ENCODE data around the gene ADGRG1.
"Not testable (repeated sequence)": the region's sequence is repeated elsewhere in the genome, so short reads cannot be mapped to it uniquely, and the experiment has no call there.

Gene ADGRG1
- total RNA-seq = 0 to 5.9 (median 0) reads per million in 3 experiments

DNA sequence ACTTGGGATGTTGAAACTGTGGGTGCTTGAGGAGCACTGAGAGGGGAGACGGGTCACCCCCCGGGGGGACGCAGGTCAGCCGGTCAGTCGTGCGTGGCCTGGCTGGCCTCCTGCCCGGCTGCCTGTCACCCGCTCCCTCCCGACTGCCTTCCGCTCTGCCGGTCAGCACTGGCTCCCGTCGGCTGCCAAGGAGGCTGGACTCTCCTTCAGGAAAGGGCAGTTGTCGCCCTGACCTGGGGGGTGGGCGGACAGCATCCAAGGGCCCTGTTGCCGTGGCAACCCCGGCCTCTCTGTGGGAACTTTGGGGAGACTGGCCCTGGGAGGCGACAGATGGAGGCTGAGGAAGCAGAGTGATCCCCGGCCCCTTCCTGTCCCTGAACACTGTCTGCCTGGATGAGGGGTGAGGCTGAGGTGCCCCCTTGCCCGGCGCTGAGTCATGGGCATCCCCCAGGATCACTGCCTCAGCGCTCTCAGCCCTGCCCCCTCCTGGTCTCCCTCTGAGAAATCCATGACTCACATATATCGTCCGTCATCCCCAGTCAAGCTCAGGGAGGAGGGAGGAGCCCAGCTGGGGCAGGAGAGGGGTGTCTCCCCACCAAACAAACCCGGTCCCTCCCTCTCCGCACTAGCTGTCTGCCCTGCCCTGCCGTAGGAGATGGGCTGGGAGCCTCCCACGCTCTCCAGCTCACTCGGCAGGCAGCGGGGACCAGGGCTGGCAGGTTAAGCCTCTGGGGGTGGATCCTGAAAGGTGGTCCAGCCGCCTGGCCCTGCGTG is at the start of gene ADGRG1:
TSS of gene ADGRG1 (plus strand) at position 623 of the 774 bp plus-strand sequence. CDS start 21,658 bp downstream, outside the sequence.
- DNase-seq = no peak

DNA sequence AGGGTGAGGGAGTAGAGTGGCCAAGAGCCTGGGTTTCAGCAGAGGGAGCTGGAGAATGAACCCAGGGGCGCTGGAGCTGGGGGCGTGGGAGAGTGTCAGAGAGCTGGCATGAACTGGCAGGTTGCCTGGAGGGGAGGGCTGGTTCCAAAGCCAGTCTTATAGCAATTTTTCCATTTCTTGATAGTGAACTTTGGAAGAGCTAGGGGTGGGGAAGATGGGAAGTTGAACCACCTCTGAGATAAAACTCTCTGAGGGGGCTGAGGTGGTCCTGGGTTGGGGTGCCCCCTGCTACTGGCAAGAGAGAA is 49.1 kb upstream of the ADGRG1 start:
- no peak for DNase-seq

DNA sequence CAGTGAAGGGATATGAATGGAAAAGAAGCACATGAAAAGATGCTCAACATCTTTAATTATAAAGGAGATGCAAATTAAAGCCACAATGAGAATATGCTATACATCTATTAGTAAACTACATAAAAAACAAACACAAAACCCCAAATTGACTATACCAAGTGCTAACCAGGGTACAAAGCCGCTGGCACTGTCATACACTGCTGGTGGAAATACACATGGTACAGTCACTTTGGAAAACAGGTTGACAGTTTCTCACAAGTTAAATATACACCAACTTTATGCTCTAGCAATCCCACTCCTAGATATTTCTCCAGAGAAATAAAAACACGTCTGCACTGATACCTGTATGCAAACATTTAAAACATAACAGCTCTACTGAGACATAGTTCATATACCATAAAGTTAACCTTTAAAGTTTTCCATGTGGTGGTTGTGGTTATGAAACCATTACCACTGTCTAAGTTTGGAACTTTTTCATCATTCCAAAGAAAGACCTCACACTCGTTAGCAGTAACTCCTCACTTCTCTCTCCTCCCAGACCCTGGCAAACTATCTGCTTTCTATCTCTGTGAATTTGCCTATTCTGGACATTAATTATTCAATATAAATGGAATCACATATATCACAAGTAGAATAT is 43.3 kb upstream of the ADGRG1 start:
- no peak for DNase-seq

DNA sequence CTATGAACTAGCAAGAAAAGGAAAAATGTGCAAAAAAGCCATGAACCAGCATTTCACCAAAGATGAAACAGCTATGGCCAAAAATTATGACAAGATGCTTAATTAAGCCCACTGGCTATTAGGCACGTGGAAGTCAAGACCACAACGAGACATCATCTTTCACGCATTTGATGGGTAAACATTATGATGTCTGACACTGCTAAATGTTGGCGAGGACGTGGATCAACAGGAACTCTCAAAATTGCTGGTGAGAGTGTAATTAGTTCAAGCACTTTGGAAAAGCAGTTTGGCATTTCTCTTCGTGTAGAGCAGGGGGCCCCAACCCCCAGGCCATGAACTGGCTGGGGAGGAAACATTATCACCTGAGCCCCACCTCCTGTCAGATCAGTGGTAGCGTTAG is 39.6 kb upstream of the ADGRG1 start:
- no peak for DNase-seq

DNA sequence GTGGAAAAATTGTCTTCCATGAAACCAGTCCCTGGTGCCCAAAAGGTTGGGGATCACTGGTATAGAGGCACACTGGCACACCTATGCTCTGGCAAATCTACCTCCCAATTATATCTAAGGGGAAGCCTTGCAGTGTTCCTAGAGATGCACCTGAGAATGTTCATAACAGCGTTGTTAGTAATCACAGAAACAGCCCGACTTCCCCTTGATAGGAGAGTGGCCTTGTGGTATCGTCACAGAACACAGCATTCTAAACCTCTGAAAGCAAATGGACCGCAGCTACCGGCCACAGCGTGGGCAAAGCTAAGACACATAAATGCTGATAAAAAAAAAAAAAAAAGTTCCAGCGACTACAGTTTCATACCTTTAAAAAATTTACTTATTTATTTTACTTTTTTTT is 39.1 kb upstream of the ADGRG1 start:
- DNase-seq = no peak

DNA sequence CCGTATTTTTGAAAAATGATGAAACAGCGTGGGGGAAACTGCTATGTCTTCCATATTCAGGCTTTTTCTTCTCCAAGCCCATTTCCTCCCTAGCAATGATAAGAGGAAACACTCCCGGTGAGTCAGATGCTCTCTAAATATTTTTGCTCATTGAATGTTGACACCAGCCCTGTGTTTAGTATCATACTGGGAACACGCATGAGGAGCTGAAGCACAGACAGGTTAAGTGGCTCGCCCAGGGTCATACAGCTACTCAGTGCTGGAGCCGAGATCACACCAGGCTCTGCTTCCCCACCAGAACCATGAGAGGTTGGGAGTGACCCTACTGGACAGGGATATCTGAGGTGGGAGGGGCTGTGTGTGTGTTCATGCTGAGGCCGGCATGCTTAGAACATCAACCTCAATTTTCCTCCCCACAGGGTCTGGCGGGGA is 37.8 kb upstream of the ADGRG1 start:
- DNase-seq = no peak

DNA sequence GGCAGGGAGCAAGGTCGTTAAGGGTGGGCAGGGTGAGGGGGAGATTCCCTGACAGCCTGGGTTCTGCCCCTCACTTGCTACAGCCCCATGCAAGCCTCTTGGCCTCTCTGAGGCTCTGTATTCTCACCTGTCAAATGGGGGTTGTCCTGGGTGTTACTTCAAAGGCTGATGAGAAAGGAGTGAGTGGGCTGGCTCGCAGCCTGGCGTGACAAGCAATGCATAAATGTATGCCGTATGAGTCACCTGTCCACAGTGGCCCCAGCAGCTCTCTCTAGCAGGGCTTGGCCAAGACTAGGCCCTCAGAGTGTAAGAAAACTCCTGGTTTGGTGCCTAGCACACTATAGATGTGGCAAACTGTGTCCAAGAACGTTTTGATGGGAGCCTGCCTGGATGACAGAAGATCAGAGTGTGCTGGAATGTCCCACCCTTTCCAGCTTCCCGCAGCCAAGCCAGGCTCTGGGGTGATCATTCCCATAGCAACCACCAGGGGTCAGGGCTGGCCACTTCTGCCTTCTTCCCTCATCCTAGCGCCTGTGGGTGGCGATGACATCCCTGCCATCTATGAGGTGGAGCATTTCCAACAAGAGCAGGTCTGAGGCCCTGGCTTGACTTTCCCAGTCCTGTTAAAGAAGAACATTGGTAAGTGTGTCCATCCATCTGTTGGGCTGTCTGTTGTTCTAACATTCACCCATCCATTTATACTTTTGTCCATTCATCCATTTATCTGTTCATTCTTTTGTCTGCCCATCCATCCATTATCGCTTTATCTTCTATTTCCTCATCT is 37.2 kb upstream of the ADGRG1 start:
- DNase-seq = peak; percentile 53

DNA sequence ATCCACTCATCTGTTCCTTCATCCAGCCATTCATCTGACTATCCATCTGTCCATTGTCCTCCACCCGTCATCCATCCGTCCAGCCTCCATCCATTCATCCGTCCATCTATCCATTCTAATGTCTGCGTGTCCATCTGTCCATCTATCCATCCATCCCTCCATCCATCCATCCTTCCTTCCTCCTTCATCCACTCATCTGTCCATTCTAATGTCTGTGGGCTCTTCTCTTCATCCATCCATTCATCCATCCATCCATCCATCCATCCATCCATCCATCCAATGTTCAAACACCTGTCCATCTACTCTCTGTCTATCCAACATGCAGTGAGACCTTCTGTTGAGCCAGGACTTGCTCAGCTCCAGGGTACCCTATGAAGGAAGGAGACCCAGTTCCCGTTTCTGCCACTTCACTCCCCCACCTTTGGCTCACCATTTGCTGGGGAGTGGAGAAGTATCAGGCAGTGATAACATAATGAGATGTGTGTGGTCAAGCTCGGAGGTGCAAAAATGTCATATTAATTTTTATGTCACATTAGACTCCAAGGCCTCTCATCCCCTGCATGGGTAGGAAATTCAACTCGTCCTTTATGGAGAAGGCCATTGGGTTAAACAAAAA is 36.5 kb upstream of the ADGRG1 start:
- no peak for DNase-seq

DNA sequence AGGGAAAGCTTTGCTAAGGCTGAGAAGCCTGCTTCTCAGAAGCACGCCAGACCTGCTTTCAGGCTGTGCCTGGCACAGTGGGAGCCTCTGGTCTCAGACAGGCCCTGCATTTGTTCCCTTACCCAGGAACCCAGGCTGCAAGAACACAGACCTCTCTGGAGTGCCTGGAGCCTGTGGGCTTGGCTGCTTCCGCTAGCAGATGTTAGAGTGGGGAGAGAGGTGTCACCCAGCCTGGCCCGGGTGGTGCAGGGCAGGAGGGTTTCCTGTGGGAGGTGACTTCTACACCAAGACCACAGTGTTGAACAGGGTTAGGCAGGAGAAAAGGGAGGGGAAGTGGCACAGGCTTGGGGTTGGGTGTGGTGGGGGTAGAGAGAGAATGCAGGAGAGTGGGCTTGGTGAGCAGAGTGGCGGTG is 35.8 kb upstream of the ADGRG1 start:
- peak; percentile 78 for DNase-seq

DNA sequence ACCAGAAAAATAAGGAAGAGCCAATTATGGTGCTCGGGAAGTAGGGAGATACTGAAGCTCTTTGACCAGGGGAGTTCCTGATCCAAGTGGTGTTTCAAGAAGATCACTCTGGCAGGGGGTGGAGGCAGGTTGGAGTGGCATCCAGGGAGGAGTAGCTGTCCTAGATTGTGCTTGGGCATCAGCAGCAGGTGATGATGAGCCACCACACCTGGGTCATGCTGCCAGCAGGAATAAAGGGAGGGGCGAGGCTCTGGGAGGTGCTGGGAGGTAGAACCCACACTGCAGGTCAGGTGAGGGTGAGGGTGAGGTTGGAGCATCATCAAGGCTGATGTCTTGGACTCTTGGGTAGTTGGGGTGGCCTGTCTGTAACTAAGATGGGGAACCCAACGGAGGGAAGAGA is 35.4 kb upstream of the ADGRG1 start:
- DNase-seq = no peak

DNA sequence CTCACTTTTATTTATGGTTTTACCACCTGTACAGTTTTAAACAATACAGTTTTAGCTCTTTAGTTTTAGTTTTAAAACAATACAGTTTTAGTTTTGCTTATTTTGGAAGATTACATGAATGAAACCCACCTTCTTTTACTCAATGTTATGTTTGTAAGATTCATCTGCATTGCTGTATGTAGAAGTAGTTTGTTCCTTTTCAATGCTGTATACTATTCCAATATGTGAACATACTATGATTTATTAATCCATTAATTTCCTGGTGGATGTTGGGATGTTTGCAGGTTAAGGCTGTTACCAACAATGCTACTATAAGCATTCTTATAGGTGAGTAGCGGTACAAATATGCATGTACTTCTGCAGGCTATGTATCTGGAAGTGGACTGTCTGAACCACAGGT is 34.4 kb upstream of the ADGRG1 start:
- DNase-seq = no peak

DNA sequence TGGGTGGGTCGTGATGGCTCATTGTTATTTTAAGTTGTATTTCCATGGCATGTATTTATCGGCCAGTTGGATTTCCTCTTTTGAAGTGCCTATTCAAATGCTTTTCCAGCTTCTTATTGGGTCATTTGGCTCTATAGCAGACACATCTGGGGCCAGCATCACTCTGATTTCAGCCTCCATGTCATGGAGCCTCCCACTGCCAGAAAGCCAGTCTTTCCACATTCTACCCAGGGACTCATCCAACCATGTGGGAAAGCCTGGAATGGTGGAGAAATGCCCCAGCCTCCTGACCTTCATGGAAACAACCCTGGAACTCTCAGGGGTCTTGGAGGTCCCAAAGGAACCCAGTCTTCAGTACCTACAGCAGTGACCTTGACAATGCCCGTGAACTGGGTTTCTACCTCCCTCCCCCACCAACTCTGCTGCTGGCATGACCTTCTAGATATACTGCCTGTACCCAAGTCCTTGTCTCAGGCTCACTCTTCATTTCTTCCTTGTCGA is 33.8 kb upstream of the ADGRG1 start:
- no peak for DNase-seq

DNA sequence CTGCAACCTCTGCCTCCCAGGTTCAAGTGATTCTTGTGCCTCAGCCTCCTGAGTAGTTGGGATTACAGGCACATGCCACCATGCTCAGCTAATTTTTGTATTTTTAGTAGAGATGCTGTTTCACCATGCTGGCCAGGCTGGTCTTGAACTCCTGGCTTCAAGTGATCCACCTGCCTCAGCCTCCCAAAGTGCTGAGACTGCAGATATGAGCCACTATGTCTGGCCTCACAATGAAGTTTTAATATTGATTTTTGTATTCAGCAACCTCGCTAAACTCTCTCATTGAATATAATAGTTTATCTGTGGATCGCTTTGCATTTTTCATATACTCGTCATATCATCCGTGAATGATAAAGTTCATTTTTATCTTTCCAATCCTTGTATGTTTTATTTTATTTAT is 32.2 kb upstream of the ADGRG1 start:
- DNase-seq = not testable (repeated sequence)

DNA sequence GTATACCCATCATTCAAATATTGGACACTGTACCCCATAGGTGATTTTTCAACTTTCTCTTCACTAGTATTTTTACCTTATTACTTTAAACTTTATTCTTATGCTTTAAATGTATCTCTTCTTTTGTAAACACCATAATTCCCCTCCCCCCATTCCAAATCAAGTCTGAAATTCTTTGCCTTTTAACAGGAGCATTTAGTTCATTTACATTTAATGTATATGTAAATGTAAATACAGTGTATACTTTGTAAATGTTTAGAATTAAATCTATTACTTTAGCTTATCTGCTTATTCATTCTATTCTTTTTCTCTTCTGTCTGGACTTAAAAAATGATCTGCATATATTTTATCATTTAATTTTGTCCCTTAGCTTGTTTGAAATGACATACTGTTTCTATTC is 30.0 kb upstream of the ADGRG1 start:
- no peak for DNase-seq

DNA sequence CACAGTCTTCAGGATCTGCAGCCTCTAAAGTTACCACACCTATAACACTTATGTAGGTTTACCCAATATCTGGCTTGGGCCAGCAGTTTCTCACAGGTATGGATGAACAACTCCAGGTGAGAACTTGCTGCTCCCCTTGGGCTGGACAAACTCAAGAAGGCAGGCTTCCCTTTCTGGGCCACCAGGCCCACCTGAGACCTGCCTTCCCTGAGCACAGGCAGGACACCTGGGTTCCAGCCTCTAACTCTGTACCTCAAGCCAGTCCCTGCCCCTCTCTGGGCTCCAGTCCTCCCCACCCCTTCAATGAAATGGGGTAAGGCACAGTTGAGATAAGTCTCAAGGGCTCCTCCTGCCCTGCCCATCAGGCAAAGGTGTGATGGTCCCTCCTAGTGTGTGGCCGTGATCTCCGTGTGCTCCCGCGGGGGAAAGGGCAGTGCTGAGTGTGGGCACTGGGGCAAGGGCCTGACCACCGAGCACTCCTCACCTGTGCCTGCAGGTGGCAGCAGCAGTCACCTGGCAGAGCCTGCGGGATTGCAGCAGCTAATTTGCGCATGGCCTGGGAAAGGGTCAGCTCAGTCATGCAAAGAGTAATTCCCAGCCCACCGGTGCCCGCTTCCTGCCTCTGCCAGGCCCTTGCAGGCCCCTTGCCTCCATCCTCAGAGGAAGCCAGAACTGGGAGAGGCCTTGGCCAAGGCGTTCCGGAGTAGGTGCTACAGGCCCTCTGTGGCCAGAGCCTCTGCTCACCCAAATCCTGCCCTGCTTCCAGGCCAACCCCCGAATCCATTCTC is 28.2 kb upstream of the ADGRG1 start:
- no peak for DNase-seq

DNA sequence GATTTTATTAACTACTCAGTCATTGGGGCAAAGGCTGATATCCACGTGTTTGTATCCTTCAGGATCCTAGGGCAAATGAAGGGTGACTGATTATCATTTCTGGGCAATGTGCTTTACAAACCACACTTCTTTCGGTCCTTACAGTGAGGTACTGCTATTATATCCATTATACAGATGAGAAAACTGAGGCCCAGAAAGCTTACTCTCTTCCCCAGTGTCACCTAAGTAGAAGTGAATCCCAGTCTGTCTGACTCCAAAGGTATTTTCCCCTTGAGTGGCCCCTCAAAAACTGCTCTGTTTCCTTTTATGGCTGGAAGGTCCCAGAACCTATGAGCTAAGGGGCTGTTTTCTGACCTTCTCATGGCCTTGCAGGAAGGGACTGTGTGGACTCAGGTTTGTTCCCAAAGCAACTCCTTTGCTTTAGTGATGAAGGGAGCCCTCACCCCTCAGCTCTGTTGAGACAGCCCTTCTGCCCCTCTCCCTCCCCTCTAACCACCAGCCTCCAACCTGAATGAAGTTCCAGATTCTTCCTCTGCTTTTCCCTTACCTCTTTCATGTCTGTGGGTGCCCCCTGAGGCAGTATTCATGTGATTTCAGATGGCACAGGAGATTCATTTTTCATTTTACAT is 27.4 kb upstream of the ADGRG1 start:
- DNase-seq = no peak

DNA sequence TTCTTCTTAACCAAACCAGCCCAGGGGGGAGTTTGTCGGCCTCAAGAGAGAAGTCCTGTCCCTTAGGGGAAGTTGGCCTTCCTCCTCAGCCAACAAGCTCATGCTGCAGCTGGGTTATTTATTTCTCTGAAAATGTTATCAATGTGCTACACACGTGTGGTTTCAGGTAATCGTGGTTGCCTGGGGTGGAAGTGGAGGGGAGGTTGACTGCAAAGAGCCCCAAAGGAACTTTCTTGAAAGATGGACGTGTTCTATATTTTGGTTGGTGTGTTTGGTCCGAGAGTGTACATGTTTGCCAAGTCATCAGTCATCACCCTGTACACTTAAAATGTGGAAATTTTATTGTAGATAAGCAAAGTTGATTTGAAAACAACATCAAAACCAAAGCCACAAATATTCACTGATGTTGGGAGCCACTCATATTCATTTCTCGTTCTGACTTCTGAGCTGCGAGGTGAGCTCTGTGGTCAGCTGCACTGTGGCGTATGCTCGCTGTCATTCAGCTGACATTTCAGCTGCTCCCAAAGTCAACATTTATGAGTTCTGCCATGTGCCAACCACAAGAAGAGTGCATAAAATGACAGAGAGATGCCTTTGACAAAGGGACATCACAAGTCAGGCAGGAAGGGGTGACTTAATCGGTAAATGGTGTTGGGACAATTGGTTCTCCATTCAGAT is 26.5 kb upstream of the ADGRG1 start:
- peak; percentile 54 for DNase-seq

DNA sequence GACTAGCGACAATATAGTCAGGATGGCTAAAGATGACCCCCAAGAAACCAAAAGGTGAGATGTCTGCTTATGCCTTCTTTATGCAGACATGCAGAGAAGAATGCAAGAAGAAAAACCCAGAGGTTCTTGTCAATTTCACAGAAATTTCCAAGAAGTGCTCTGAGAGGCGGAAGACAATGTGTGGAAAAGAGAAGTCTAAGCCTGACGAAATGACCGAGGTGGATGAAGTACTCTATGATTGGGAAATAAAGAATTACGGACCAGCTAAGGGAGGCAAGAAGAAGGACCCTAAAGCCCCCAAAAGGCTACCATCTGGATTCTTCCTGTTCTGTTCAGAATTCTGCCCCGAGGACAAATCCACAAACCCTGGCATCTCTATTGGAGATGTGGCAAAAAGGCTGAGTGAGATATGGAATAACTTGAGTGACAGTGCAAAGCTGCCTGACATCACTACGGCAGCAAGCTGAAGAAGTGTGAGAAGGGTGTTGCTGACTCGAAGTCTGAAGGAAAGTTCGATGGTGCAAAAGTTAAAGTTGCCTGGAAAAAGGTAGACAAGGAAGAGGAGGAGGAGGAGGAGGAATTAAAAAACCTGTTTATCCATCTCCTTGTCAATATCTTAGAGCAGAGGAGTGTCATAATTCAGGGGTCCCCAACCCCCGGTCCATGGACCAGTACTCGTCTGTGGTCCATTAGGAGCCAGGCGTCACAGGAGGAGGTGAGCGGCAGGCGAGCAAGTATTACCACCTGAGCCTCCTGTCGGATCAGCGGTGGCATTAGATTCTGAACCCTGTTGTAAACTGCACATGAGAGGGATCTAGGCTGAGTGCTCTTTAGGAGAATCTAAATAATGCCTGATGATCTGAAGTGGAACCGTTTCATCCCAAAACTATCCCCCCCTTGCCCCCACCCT is 25.1 kb upstream of the ADGRG1 start:
- no peak for DNase-seq

DNA sequence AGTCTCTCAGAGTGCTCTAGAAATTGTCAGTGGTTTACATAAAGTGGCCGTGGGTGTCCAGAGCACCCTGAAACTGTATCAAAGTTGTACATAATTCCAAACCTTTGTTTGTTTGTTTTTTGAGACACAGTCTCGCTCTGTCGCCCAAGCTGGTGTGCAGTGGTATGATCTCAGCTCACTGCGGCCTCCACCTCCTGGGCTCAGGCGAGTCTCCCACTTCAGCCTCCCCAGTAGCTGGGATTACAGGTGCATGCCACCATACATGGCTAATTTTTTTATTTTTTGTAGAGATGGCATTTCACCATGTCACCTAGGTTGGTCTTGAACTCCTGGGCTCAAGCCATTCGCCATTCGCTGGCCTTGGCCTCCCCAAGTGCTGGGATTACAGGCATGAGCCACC is 24.3 kb upstream of the ADGRG1 start:
- no peak for DNase-seq
